Head of caudate nucleus (tissue), 42 donors: ENCODE measurements around the gene ZNF35.
"Not testable (repeated sequence)": the region's sequence is repeated elsewhere in the genome, so short reads cannot be mapped to it uniquely, and the experiment has no call there.

Experiments
- DNase-seq, 42 donors: peaks; one replicate each; pipeline versions ENCODE4 v3.0.0 to v3.0.0-alpha.2; 2020 to 2021; ENCODE audit warnings: mixed read lengths in 7 of 42
- intact Hi-C: fragments of 100-400 bp; cut with DNase I; formaldehyde crosslinking; loops from one replicate; pipeline ENCODE4 v1.15.0; 2022

The ZNF35 gene

GRCh38 chr3:44648564-44649229 is at the start of gene ZNF35:
TSS of gene ZNF35 (plus strand) at chr3:44648732. CDS start at chr3:44651068, 2,336 bp downstream.
- intact Hi-C loops: no loop called here
- DNase-seq: peak; percentile 77 to 94 (median 85)

GRCh38 chr3:44601749-44602148 is 46.8 kb upstream of the ZNF35 start:
- intact Hi-C loops: no loop called here

GRCh38 chr3:44612678-44613077 is 35.9 kb upstream of the ZNF35 start:
- intact Hi-C loops: no loop called here
- DNase-seq: no peak

More at GRCh38 chr3:44601749-44602148, 46.8 kb upstream of the ZNF35 start:
- DNase-seq: no peak

- peak; percentile 82 to 97 (median 90) for DNase-seq
Measured at GRCh38 chr3:44624749-44625480, 23.6 kb upstream of the ZNF35 start, which contains the start of gene ZNF197. TSS of gene ZNF197 (plus strand) at chr3:44625036. CDS start at chr3:44629155, 4,119 bp downstream.

GRCh38 chr3:44628716-44629115 is 19.8 kb upstream of the ZNF35 start:
- no peak for DNase-seq
- intact Hi-C loops: no loop called here

More at GRCh38 chr3:44624749-44625480, 23.6 kb upstream of the ZNF35 start, which contains the start of gene ZNF197:
- intact Hi-C loops: no loop called here

- intact Hi-C loops: no loop called here
- DNase-seq: no peak
Measured at GRCh38 chr3:44632193-44632592, 16.3 kb upstream of the ZNF35 start.

- no peak for DNase-seq
- intact Hi-C loops: no loop called here
Measured at GRCh38 chr3:44642337-44642736, 6.2 kb upstream of the ZNF35 start.

GRCh38 chr3:44643024-44643423 is 5.5 kb upstream of the ZNF35 start:
- intact Hi-C loops: no loop called here

GRCh38 chr3:44647771-44648170 is 761 bp upstream of the ZNF35 start:
- intact Hi-C loops: no loop called here
- DNase-seq: no peak

More at GRCh38 chr3:44643024-44643423, 5.5 kb upstream of the ZNF35 start:
- no peak for DNase-seq

- intact Hi-C loops: no loop called here
- no peak for DNase-seq
Measured at GRCh38 chr3:44649709-44650108, 1.2 kb downstream of the ZNF35 start.

GRCh38 chr3:44654039-44654438 is 5.5 kb downstream of the ZNF35 start:
- intact Hi-C loops: no loop called here
- peak in 5 of 42 donors; percentile 14 to 41 (median 27) for DNase-seq

- no peak for DNase-seq
- intact Hi-C loops: no loop called here
Measured at GRCh38 chr3:44659015-44659414, 10.5 kb downstream of the ZNF35 start.

GRCh38 chr3:44659434-44659833 is 10.9 kb downstream of the ZNF35 start:
- intact Hi-C loops: no loop called here
- DNase-seq: no peak

GRCh38 chr3:44661189-44661588 is 12.7 kb downstream of the ZNF35 start:
- intact Hi-C loops: no loop called here
- DNase-seq: no peak

GRCh38 chr3:44665173-44665572 is 16.6 kb downstream of the ZNF35 start:
- intact Hi-C loops: no loop called here
- DNase-seq: no peak

GRCh38 chr3:44666346-44666745 is 17.8 kb downstream of the ZNF35 start:
- intact Hi-C loops: no loop called here
- DNase-seq: no peak

GRCh38 chr3:44669760-44670159 is 21.2 kb downstream of the ZNF35 start:
- intact Hi-C loops: no loop called here
- DNase-seq: no peak

GRCh38 chr3:44673466-44673865 is 24.9 kb downstream of the ZNF35 start:
- DNase-seq, intact Hi-C loops: not testable (repeated sequence)

- intact Hi-C loops: no loop called here
- DNase-seq: no peak
Measured at GRCh38 chr3:44674211-44674610, 25.7 kb downstream of the ZNF35 start.

GRCh38 chr3:44678480-44679116 is 30.1 kb downstream of the ZNF35 start:
- no peak for DNase-seq
- intact Hi-C loops: no loop called here
